Pons (tissue), 1 donor: ENCODE data around the gene CHD5.
"Not testable (repeated sequence)": the region's sequence is repeated elsewhere in the genome, so short reads cannot be mapped to it uniquely, and the experiment has no call there.

Experiments
- DNase-seq: peaks from one replicate; pipeline ENCODE4 v3.0.0-alpha.2; 2016; ENCODE audit warnings: low spot score

CHD5 gene

GRCh38 chr1:6083801-6084446 is 96.2 kb downstream of the CHD5 start:
- DNase-seq: peak; percentile 10

DNA sequence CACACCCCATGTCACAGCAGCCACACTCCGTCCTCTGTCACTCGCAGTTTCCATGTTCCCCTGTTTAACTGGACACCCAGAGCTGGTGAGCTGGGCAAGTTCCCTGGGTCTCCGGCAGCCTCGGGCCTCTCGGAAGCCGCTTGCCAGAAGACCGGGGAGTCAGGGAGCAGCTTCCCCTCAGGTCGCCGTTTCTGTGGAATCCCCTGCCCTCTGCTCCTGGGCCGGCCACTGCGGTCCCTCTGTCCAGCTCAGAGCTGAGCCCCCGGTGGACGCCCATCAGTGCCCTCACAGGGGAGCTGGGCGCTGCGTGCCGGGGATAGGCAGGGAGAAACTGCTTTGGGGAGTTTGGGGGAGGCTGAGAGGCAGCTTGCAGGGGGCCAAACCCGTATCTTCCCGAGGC is 96.7 kb downstream of the CHD5 start:
- no peak for DNase-seq

DNA sequence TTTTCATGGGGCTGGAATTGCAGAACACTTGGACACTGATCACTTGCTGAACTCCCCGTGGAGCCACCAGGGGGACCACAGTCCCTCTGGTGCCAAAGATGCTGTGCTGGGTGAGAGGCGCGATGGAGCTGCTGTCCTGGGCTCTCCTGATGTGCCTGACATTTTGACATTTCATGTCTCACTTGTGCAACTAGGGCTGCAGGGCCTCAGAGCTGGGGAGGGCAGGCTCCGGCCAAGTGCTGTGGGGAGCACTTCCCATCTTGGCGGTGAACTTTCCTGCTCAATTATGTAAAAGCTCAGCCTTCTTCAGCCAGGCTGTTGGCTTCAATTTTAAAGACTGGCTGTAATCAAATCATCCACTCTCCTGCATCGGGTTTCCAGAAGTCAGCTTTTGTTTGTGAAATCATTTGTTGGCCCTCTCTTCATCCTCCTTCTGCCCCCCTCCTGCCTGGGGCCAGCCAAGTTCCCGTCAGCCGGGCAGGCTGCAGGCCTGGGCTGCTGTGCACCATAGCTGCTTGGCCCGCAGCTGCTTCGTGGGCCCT is 97.6 kb downstream of the CHD5 start:
- DNase-seq: no peak

DNA sequence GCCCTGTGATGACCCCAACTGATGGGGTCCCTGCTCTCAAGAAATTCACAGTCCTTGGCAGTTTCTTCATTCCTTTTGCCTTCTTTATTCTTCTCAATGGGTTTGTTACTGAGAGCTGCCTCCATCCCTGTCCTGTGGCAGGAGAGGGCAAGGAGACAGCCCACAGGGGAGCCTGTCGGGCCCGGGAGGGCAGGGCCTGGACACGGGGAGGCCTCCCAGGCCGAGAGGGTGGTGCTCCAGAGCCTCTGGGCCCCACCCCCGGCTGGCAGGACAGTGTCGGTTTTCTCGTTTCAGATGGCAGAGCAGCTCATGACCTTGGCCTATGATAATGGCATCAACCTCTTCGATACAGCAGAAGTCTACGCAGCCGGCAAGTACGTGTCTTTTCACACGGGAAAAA is 98.2 kb downstream of the CHD5 start:
- no peak for DNase-seq

- DNase-seq: no peak
Measured at GRCh38 chr1:6080469-6080868, 99.7 kb downstream of the CHD5 start.

DNA sequence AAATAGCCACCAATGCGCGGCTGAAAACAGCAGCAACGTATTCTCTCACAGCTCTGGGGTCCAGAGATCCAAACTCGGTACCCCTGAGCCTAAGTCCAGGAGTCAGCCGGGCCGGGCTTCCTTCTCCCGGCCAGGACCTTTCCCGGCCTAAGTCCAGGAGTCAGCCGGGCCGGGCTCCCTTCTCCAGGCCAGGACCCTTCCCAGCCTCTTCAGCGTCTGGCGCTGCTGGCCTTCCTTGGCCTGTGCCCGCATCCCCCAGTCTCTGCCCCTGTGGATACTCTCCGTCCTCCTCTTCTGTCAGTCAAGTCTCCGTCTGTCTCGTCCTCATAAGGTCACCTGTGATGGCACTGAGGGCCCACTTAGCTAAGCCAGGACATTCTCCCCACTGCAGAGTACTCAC is 102.2 kb downstream of the CHD5 start:
- no peak for DNase-seq

DNA sequence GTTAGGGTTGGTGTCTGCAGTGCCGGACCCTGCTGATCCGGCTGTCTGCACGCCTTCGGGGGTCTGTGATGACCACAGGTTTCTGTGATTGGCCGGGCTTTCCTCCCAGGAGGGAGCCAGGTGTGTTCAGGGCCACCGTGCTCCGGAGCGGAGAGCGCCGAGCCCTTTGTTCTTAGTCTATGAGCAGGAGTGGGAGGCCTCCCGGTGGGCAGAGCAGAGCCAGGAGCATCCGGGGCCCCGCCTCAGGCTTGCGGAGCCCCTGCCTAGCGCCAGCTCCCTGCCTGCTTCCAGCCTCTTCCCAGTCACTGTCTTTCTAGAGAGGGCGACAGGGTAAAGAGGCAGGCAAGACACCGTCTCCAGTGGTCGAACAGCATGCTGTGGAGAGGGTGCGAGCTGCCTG is 102.6 kb downstream of the CHD5 start:
- no peak for DNase-seq

- not testable (repeated sequence) for DNase-seq
Measured at GRCh38 chr1:6077061-6077460, 103.1 kb downstream of the CHD5 start.

- DNase-seq: no peak
Measured at GRCh38 chr1:6075748-6076147, 104.4 kb downstream of the CHD5 start.

- no peak for DNase-seq
Measured at GRCh38 chr1:6074192-6074901, 105.8 kb downstream of the CHD5 start.

GRCh38 chr1:6073480-6074053 is 106.6 kb downstream of the CHD5 start:
- no peak for DNase-seq

DNA sequence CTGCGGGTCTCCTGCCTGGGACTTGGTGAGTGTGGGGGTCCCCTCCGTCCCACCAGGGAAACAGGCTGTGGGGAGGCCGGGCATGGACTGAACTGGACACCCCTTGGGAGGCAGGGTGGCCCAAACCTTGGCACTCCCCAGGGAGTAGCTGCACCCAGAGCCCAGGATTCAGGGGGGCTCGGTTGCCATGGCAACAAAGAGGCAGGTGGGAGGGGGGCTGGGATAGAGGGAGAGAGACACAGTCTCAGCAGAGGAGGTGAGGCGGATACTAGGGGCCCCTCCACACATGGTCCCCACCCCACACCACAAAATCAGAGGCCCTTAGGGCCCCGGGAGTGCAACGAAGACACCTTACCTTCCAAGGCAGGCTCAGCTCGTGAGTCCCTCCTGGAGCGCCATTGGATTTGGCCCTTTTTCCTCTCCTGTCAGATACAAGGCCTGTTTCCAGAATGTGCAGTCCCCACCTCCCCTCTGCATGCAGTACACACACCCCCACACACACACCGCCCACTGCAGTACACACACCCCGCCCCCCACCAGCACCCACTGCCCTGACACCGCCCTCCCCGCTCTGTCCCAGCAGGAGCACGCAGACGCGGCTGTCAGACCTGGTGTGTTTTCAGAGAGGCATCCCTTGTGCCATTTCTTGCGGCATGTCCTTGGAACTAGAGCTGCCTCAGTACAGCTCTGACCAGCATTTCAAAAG is 107.2 kb downstream of the CHD5 start:
- DNase-seq: no peak

GRCh38 chr1:6071219-6071618 is 108.9 kb downstream of the CHD5 start:
- DNase-seq: no peak

DNA sequence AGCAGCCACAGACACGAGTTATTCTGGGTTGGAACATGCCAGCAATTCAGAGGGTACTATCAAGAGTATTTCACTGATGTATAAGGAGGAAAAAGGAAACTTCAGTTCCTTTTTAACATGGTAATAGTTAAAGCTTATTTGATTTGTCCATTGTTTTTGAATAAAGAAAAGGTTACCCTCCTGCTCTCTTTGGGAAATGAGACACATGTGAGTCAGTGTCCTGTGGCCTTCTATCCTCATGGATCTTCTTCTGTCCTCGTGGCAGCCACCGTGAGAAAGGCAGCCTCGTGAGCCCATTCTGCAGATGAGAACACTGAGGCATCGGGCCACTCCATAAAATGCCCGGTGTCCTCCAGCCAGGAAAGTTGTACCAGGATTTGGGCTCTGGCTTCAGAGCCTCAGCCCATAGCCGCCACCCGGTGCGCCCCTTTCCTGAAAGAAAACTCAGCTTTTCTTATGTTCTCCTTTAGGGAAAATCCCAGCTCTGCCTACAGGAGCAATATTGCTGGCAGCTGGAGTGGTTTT is 109.6 kb downstream of the CHD5 start:
- no peak for DNase-seq

GRCh38 chr1:6069573-6069972 is 110.5 kb downstream of the CHD5 start:
- no peak for DNase-seq

GRCh38 chr1:6068932-6069331 is 111.2 kb downstream of the CHD5 start:
- DNase-seq: no peak

GRCh38 chr1:6068073-6068472 is 112.0 kb downstream of the CHD5 start:
- DNase-seq: no peak

- no peak for DNase-seq
Measured at GRCh38 chr1:6066680-6067079, 113.4 kb downstream of the CHD5 start.

GRCh38 chr1:6065093-6065858 is 114.8 kb downstream of the CHD5 start:
- DNase-seq: no peak

- DNase-seq: not testable (repeated sequence)
Measured at GRCh38 chr1:6063532-6064053, 116.5 kb downstream of the CHD5 start.

GRCh38 chr1:6062670-6063069 is 117.5 kb downstream of the CHD5 start:
- DNase-seq: no peak
